Adrenal gland (tissue), 12 donors: ENCODE results near the gene ZNF511. TPM values are rescaled to one million over a fixed set of nuclear protein-coding genes. Genes with fewer than 3 reads are reported as not detected.

ENCODE experiments used
- DNase-seq, 7 donors: peaks; one replicate each; pipeline ENCODE4 v3.0.0-alpha.2; 2019 to 2020
- H3K27ac ChIP-seq, 5 donors: fragments of 200-600 bp; sonication (generic) in 4 of 5; 1 replicate in 3 of 5; 2 replicates in 2 of 5; pipeline versions ENCODE4 v1.5.1 to v1.8.0; 2016 to 2020; ENCODE audit warnings: mild to moderate bottlenecking in 1 of 5
- H3K27me3 ChIP-seq: fragments of 200-600 bp; 2 replicates; pipeline ENCODE4 v1.8.0; 2021
- H3K36me3 ChIP-seq, 2 donors: fragments of 200-600 bp; replicated peaks in 1 of 2; 1 replicate in 1 of 2; 2 replicates in 1 of 2; pipeline versions ENCODE4 v1.5.1 to v1.8.0; 2018 to 2022
- H3K4me1 ChIP-seq, 2 donors: fragments of 200-600 bp; replicated peaks in 1 of 2; 1 replicate in 1 of 2; 2 replicates in 1 of 2; pipeline versions ENCODE4 v1.5.1 to v1.8.0; 2018 to 2021
- H3K4me3 ChIP-seq, 4 donors: fragments of 200-600 bp; sonication (generic) in 3 of 4; one replicate each; pipeline ENCODE4 v1.5.1; 2016 to 2018
- H3K9me3 ChIP-seq, 3 donors: fragments of 200-600 bp; sonication (generic) in 1 of 3; replicated peaks in 1 of 3; 1 replicate in 2 of 3; 2 replicates in 1 of 3; pipeline versions ENCODE4 v1.5.1 to v1.8.0; 2016 to 2021
- CTCF ChIP-seq, 6 experiments: fragments of 450-650 bp in 4 of 6; fragments of 200-600 bp in 2 of 6; sonication (generic) in 1 of 6; IDR thresholded peaks; 1 replicate in 5 of 6; 2 replicates in 1 of 6; pipeline versions ENCODE4 v1.5.1 to v1.8.0; 2016 to 2021; ENCODE audit warnings: antibody characterized with exemption in 6 of 6, mild to moderate bottlenecking in 2 of 6, moderate library complexity in 1 of 6
- POLR2A ChIP-seq, 2 donors: fragments of 450-650 bp; IDR thresholded peaks; one replicate each; pipeline ENCODE4 v1.6.1; 2017; ENCODE audit warnings: antibody characterized with exemption in 2 of 2, mild to moderate bottlenecking in 2 of 2, moderate library complexity in 1 of 2
- WGBS, 4 donors: extraction: QIAGEN DNeasy Blood & Tissue Kit in 2 of 4; methylation state at CpG; one replicate each; pipeline versions ENCODE4 v1.1.5 to v1.1.7; 2013 to 2017; 5-methylcytosine and 5-hydroxymethylcytosine counted together
- intact Hi-C, 2 donors: fragments of 100-400 bp; cut with DNase I; formaldehyde crosslinking; loops; one replicate each; pipeline versions ENCODE4 v1.14.1 to v1.15.0; 2022 to 2023
- polyA plus RNA-seq, 3 donors: library from polyadenylated mRNA; stranded (reverse); fragments of 200-250 nt in 2 of 3; fragments of 350-450 nt in 1 of 3; fragmentation: Illumina TruSeq in 1 of 3; extraction: RNeasy Lipid Tissue Mini Kit (QIAGEN cat#74804) in 1 of 3; gene quantifications; one replicate each; pipeline ENCODE4 v1.2.3, GENCODE V29; 2013 to 2014
- total RNA-seq, 9 donors: library from RNA; depleted of rRNA in 4 of 9; stranded (reverse); fragments of >200 nt in 4 of 9; fragments of 120-200 nt in 1 of 9; fragmentation: NEBNext Ultra II Directional in 1 of 9; extraction: Animal tissue kit (Norgen Biotek cat#: 25700) in 1 of 9; gene quantifications; one replicate each; pipeline versions ENCODE4 v1.1.0 to v1.2.4, GENCODE V29; 2013 to 2023
- donor health status: healthy with polysubstance abuse.
- donor health status: Bipolar disorder and iron deficiency.
- donor health status: DM: yes; HTN: yes; CAD: no.
- donor health status: DM: no; HTN: no; CAD: no.
- donor health status: DM: no; HTN: no; CAD: no.
- donor health status: DM: yes; HTN: yes; CAD: no.

Gene ZNF511
- total and polyA plus RNA-seq, 12 donors = 19.6 to 146 (median 39.9) TPM

- Histone ChIP-seq H3K36me3 (no peaks in the 10 kb centered on the region), H3K4me3 (no peak overlapping the region), H3K27ac (no peak overlapping the region), H3K4me1 (peaks cover 9 to 11% of the 10 kb centered on the region in 2 donors), H3K9me3 (no peaks in the 10 kb centered on the region), H3K27me3 (peaks cover 25% of the 10 kb centered on the region)
- TF ChIP-seq POLR2A (IDR thresholded peaks at IDR 0.05) (no peak), CTCF (IDR thresholded peaks at IDR 0.05) (no peak)
- no peak for DNase-seq
- intact Hi-C loops = no loop called here
- WGBS, 4 donors = 79 to 85% (median 83%) methylated on average over 10 of the region's 10 CpGs
These were observed 29.7 kb downstream of the ZNF511 start for GRCh38 chr10:133338080-133339071.

- intact Hi-C loops = no loop called here
- TF ChIP-seq CTCF (IDR thresholded peaks at IDR 0.05) = no peak
- no peak for TF ChIP-seq POLR2A (IDR thresholded peaks at IDR 0.05)
- Histone ChIP-seq H3K27ac (no peak overlapping the region), H3K36me3 (no peaks in the 10 kb centered on the region), H3K27me3 (peaks cover 25% of the 10 kb centered on the region), H3K4me1 (peaks cover 8 to 11% of the 10 kb centered on the region in 2 donors), H3K9me3 (no peaks in the 10 kb centered on the region), H3K4me3 (no peak overlapping the region)
- 81 to 94% (median 89%) methylated on average over 8 to 13 of the region's 13 CpGs for WGBS, 4 donors
- no peak for DNase-seq
These were observed 31.1 kb downstream of the ZNF511 start for GRCh38 chr10:133339708-133340380.

- no peak overlapping the region for H3K4me3 ChIP-seq
- no peaks in the 10 kb centered on the region for H3K36me3 ChIP-seq
- H3K27ac ChIP-seq = no peak overlapping the region
- TF ChIP-seq POLR2A (IDR thresholded peaks at IDR 0.05) = no peak
- TF ChIP-seq CTCF (IDR thresholded peaks at IDR 0.05) = no peak
- intact Hi-C loops = no loop called here
- H3K9me3 ChIP-seq = no peaks in the 10 kb centered on the region
- DNase-seq = no peak
- WGBS, 4 donors = 85 to 90% (median 86%) methylated on average over 4 of the region's 4 CpGs
- H3K27me3 ChIP-seq = peaks cover 7% of the 10 kb centered on the region
- no peaks in the 10 kb centered on the region for H3K4me1 ChIP-seq
These were observed 33.3 kb downstream of the ZNF511 start for GRCh38 chr10:133341983-133342382.

- H3K27me3 ChIP-seq = peaks cover 17% of the 10 kb centered on the region
- no peak overlapping the region for H3K27ac ChIP-seq
- intact Hi-C loops = no loop called here
- no peaks in the 10 kb centered on the region for H3K36me3 ChIP-seq
- WGBS, 4 donors = 67 to 74% (median 71%) methylated on average over 5 to 8 of the region's 8 CpGs
- H3K4me1 ChIP-seq = no peaks in the 10 kb centered on the region
- no peak for TF ChIP-seq POLR2A (IDR thresholded peaks at IDR 0.05)
- no peak for TF ChIP-seq CTCF (IDR thresholded peaks at IDR 0.05)
- no peak overlapping the region for H3K4me3 ChIP-seq
- no peaks in the 10 kb centered on the region for H3K9me3 ChIP-seq
- DNase-seq = no peak
These were observed 34.2 kb downstream of the ZNF511 start for GRCh38 chr10:133342942-133343341.
